ENCODE data around the gene C1QTNF6. TPM values are rescaled to one million over a fixed set of nuclear protein-coding genes. Genes with fewer than 3 reads are reported as not detected.

Gene C1QTNF6
- total RNA-seq, 1 experiment from 2014 or later: 15.2 TPM

DNA sequence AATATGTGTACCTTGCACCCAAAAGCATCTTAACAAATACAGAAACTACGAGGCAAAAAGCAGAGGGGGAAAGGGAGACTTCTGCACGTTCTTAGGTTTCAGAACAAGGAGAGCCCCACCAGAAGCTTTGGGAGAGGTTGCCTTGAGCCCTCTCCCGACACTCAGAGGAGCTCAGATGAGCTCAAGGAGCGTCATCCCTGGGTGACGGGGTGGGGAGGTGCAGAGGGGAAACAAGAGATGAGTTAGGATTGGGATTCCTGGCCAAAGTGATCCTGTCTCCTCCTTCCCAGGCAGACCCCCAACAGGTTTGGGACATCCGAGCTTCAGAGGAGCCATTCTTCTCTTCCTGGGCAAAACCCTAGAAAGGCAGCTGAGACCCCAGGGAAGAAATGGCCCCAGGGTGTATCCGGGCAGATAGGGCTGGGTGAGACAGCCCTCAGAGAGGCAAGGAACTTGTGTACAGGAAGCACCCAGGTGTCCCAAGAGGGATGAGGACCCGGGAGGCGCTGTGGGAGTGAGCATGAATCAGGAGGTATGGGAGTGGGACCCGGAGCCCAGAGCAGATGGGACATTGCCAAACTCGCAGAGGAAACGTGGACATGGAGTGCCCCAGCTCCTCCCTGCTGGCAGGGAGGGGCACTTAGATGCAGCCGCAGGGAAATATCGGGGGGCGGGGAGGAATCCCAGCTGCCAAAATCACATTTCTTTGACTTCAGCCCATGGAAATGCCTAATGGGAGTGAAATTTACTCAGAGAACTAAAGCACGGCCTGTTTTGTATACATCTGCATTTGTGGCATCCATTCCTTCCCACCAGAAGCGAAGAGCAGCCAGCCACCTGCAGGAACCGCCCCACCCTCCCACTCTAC is 12.4 kb downstream of the C1QTNF6 start:
- TF ChIP-seq TCF7L2 (IDR thresholded peaks at IDR 0.05; ENCODE audit: borderline replicate concordance, extremely low read depth, insufficient read depth, insufficient read length) (no peak), JUND (IDR thresholded peaks at IDR 0.05) (no peak), ZFX (IDR thresholded peaks at IDR 0.05) (no peak), YY1 (IDR thresholded peaks at IDR 0.05; ENCODE audit: extremely low read depth, insufficient replicate concordance, low read depth, low read length) (no peak), ELF1 (IDR thresholded peaks at IDR 0.05; ENCODE audit: borderline replicate concordance, low read depth) (no peak), SP1 (IDR thresholded peaks at IDR 0.05; ENCODE audit: low read depth) (no peak), MAX (IDR thresholded peaks at IDR 0.05) (no peak), SIN3A (IDR thresholded peaks at IDR 0.05; ENCODE audit: low read depth) (no peak), POLR2A (IDR thresholded peaks at IDR 0.05; ENCODE audit: borderline replicate concordance, extremely low read depth, insufficient read depth, insufficient read length) (no peak), FOSL1 (IDR thresholded peaks at IDR 0.05; ENCODE audit: low read depth) (no peak), RAD21 (IDR thresholded peaks at IDR 0.05; ENCODE audit: low read depth) (no peak), CBX3 (IDR thresholded peaks at IDR 0.05; ENCODE audit: low read depth) (no peak), REST (IDR thresholded peaks at IDR 0.05; ENCODE audit: low read depth) (no peak), EZH2phosphoT487 (IDR thresholded peaks at IDR 0.05; ENCODE audit: borderline replicate concordance) (no peak), EZH2 (IDR thresholded peaks at IDR 0.05) (no peak), ZNF274 (IDR thresholded peaks at IDR 0.05; ENCODE audit: low read depth, low read length) (no peak), SRF (IDR thresholded peaks at IDR 0.05; ENCODE audit: low read depth) (no peak), POLR2AphosphoS5 (IDR thresholded peaks at IDR 0.05; ENCODE audit: low read depth, low read length) (no peak)
- TF ChIP-seq, protein P1, sequence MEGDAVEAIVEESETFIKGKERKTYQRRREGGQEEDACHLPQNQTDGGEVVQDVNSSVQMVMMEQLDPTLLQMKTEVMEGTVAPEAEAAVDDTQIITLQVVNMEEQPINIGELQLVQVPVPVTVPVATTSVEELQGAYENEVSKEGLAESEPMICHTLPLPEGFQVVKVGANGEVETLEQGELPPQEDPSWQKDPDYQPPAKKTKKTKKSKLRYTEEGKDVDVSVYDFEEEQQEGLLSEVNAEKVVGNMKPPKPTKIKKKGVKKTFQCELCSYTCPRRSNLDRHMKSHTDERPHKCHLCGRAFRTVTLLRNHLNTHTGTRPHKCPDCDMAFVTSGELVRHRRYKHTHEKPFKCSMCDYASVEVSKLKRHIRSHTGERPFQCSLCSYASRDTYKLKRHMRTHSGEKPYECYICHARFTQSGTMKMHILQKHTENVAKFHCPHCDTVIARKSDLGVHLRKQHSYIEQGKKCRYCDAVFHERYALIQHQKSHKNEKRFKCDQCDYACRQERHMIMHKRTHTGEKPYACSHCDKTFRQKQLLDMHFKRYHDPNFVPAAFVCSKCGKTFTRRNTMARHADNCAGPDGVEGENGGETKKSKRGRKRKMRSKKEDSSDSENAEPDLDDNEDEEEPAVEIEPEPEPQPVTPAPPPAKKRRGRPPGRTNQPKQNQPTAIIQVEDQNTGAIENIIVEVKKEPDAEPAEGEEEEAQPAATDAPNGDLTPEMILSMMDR (IDR thresholded peaks at IDR 0.05 in 2 of 3, conservative IDR thresholded peaks at IDR 0.05 in 1 of 3; ENCODE audit: borderline replicate concordance in 1 of 3, insufficient read depth in 1 of 3, low read depth in 2 of 3, low read length in 2 of 3): no peak
- TF ChIP-seq, protein P2, sequence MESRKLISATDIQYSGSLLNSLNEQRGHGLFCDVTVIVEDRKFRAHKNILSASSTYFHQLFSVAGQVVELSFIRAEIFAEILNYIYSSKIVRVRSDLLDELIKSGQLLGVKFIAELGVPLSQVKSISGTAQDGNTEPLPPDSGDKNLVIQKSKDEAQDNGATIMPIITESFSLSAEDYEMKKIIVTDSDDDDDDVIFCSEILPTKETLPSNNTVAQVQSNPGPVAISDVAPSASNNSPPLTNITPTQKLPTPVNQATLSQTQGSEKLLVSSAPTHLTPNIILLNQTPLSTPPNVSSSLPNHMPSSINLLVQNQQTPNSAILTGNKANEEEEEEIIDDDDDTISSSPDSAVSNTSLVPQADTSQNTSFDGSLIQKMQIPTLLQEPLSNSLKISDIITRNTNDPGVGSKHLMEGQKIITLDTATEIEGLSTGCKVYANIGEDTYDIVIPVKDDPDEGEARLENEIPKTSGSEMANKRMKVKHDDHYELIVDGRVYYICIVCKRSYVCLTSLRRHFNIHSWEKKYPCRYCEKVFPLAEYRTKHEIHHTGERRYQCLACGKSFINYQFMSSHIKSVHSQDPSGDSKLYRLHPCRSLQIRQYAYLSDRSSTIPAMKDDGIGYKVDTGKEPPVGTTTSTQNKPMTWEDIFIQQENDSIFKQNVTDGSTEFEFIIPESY (IDR thresholded peaks at IDR 0.05; ENCODE audit: extremely low read depth, insufficient replicate concordance, low read length): no peak
- Histone ChIP-seq H3K9ac (ENCODE audit: low read length) (no peak overlapping the region), H3K27me3 (ENCODE audit: insufficient read depth, low read length) (no peaks in the 10 kb centered on the region), H3K36me3 (ENCODE audit: control insufficient read depth in 1 of 2, insufficient read depth in 2 of 2, low read length in 2 of 2) (no peaks in the 10 kb centered on the region), H4K20me1 (ENCODE audit: insufficient read depth) (no peaks in the 10 kb centered on the region), H3K79me2 (ENCODE audit: insufficient read depth, low read length) (no peaks in the 10 kb centered on the region), H3K9me2 (ENCODE audit: insufficient read depth) (no peaks in the 10 kb centered on the region), H3K27ac (ENCODE audit: low read depth, low read length) (no peak overlapping the region), H2AFZ (ENCODE audit: low read depth, low read length, poor library complexity, severe bottlenecking) (no peak overlapping the region), H3K9me3 (ENCODE audit: control insufficient read depth in 1 of 2, insufficient read depth in 1 of 2, low read depth in 1 of 2, low read length in 2 of 2) (no peaks in the 10 kb centered on the region), H3K4me2 (ENCODE audit: low read length) (no peak overlapping the region), H3K4me3 (replicated peaks in 1 of 2; ENCODE audit: low read depth in 1 of 2, low read length in 2 of 2) (no peak overlapping the region), H3K4me1 (ENCODE audit: control insufficient read depth in 1 of 2, insufficient read depth in 2 of 2, low read length in 2 of 2) (peaks cover 2 to 18% of the 10 kb centered on the region in 2 experiments; a peak in 3 of 4 replicates)
- DNase-seq (ENCODE audit: low read depth, low spot score) (no peak), ATAC-seq (no peak)
- intact Hi-C loops (cut with micrococcal nuclease): no loop called here
- BruUV-seq (replicated peaks): no TSS peak
- RAD21 ChIA-PET (ENCODE audit: low non-redundant PET in 1 of 2, low total read pairs in 2 of 2, uncharacterized antibody in 2 of 2, unreplicated experiment in 2 of 2): no interaction called here
- CTCF ChIA-PET: interaction anchor here (0.9 kb wide), 1 partner anchor 11 kb away, joined by 3 read pairs; no protein-coding TSS in a partner anchor
- POLR2A ChIA-PET: no interaction called here

Measured in HCT116 (cell line).